Pulmonary artery endothelial cell (primary cell): ENCODE results near the gene GREB1. TPM values are rescaled to one million over a fixed set of nuclear protein-coding genes. Genes with fewer than 3 reads are reported as not detected.

ENCODE experiments used
- DNase-seq: peaks from one replicate; pipeline ENCODE4 v3.0.0-alpha.2; 2011; ENCODE audit warnings: low read depth, low spot score
- total RNA-seq: library from RNA; depleted of rRNA; stranded (reverse); fragments of >200 nt; gene quantifications from 2 replicates; pipeline ENCODE4 v1.2.3, GENCODE V29; 2014

Gene GREB1
- total RNA-seq, 1 donor from 2014 or later: 0.07 TPM

DNA sequence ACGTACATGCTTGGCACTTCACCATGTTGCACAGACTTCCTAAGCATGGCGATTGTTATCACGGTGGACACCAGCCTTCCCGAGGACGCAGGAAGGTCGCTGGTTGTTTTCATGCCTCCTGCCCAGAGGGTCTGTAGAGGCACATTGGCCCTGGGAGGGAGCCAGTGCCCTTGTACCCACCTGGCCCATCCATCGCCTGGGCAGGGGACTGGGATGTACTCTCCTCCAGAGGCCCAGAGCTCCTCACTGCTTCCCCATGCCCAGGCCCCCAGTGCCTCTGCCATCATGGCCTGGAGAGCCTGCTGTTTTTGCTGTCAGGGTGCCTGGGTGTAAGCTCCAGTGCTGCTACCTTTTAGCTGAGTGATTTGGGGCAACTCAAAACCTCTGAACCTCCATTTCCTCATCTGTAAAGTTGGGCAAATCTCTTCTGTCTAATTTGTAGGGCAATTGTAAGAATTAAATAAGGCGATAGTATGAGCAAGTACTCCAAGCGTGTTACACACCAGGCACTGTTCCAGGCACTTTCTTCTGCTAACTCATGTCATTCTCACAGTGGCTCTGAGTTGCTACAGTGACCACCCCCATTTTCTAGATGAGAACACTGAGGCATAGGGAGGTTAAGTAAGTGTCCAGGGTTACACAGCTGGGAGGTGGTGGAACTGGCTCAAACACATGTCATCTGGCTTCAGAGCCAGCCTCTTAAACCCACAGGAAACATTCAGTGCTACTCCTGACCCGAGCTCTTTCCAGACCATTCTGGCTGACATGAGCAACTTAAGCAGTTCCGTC is 45.3 kb downstream of the GREB1 start:
- DNase-seq: no peak

GRCh38 chr2:11579867-11580659 is 46.2 kb downstream of the GREB1 start:
- no peak for DNase-seq

- DNase-seq: no peak
These were observed 46.9 kb downstream of the GREB1 start for GRCh38 chr2:11580697-11581096.

GRCh38 chr2:11581124-11581796 is 47.4 kb downstream of the GREB1 start:
- DNase-seq: no peak

DNA sequence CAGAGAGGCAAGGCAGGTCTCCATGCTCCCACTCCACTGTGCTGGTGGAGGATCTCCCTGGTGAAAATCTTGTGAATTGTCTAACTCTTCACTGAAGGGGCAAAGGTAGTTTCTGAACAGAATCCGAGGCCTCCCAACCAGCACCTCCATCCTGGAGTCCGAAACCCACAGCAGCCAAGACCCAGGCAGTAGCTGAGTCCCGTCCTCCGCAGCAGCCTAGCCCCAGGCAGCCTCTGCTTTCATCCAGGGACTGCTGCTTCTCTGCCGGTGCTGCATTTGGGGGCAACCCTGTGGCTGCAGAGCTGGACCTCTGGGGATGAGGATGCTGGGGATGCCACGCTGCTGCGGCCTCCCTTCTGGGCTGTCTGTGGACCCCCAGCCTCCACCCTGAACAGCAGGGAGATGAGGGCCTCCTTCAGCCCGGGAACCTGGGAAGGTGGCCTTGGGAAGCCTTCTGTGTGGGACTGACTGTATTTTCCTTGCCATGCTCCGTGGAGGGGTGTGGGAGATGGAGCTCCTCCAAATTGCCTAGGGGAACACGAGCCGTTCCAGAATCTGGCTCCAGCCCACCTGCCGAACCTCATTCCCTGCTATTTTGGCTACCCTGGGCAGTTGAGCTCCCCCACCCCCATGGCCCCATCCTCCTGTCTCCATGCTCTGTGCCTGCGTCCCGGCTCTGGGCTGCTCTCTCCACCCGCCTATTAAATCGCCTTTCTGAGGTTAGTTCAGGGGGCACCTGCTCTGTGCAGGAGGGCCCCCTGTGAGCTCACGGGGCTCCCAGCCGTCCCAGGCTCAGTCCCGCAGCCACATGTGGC is 48.2 kb downstream of the GREB1 start:
- DNase-seq: no peak

- no peak for DNase-seq
These were observed 48.7 kb downstream of the GREB1 start for GRCh38 chr2:11582612-11582861.

DNA sequence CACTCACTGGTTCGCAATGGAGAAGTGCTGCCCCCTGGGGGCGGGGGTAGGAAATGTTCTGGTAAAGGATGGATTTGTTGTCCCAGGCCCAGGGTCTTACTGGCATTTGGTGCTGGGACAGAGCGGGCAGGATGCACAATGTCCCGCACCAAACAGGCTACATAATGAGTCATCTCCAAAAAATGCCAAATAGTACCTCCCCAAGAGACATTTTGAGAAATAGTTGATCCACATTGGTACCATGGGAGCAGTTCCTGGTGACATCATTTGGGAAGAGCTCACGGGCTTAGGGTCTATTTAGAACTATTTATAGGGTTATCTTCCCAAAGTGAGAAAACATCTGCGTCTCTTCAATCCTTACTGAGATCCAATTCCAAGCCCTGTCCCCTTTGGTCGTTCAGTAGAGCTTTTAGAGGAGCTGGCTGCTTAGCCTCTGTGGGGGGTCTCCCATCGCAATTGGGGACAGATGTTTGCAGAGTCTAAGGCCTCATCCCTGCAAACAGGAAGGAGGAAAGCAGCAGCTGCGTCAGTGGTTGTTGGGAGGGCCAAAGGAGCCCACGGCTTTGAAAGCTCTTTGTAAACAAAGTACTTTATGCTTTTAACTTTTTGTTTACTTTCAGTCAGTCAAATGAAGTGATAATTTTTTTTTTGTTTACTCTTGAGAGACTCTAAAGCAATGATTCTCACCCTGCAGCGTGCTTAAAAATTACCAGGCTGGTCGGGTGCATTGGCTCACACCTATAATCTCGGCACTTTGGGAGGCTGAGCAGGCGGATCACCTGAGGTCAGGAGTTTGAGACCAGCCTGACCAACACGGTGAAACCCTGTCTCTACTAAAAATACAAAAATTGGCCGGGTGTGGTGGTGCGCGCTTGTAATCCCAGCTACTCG is 49.3 kb downstream of the GREB1 start:
- no peak for DNase-seq

GRCh38 chr2:11583840-11584524 is 50.1 kb downstream of the GREB1 start:
- peak; percentile 66 for DNase-seq

GRCh38 chr2:11584525-11585056 is 50.7 kb downstream of the GREB1 start:
- DNase-seq: no peak

DNA sequence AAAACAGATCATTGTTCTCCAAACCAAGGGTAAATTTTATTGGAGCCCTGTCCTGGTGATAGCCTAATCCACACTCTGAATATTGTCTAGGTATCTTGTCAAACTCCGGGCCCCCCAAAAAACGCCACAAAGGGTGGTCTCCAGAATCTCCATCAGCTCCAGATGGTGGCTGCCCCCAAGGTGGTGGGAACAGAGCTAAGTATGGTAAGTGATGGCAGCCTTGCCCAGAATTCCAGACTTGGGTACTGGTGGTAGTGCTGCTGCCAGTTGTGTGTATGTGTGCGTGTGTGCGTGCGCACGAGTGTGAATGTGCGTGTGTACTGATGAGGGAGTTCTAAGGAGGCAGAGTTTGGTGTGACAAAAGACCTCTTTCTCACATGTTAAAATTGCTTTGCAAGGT is 51.2 kb downstream of the GREB1 start:
- no peak for DNase-seq

GRCh38 chr2:11588228-11589110 is 54.6 kb downstream of the GREB1 start:
- no peak for DNase-seq

DNA sequence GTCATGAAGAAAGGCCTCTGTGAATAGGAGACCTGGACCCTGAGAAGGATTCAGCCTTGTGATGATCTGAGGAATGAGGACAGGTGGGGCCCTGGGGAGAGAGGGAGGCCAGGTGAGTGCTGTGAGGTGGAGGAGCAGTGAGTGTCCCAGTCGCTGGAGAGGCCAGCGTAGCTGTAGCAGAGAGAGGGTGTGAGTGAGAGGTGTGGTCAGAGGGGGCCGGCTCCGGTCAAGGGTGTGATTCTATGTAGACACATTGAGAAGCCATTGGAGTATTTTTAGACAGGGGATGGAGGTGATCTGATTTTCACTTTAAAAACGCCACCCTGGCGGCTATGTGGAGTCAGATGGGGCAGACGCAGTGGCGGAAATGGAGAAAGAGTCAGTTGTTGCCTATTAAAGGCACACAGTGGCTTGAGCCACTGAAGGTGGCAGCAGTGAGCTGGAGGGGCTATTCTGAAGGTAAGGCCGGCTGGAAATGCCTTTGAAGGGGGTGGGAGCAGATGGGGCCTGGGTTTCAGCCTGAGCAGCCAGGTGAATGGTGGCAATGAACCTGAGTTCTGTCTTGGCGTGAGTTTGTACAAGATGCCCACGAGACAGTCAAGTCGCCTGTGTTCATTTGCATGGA is 55.6 kb downstream of the GREB1 start:
- no peak for DNase-seq

DNA sequence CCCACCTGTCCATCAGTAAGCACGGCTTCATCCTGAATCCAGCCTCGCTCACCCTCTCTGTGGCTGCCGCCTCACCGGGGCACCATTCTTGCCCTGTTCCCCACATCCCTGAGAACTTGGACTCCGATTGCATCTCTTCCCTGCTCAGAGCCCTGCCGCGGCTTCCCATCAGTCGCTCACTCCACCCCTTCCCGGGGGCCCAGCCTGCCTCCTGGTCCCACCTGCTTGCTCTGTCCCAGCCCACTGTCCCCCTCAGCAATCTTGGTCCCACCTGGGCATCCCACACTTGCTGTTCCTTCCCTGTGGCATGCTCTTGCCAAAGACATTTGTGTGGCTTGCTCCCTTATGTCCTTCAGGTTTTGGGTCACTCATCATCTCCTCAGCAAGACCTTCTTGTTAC is 56.3 kb downstream of the GREB1 start:
- DNase-seq: no peak

DNA sequence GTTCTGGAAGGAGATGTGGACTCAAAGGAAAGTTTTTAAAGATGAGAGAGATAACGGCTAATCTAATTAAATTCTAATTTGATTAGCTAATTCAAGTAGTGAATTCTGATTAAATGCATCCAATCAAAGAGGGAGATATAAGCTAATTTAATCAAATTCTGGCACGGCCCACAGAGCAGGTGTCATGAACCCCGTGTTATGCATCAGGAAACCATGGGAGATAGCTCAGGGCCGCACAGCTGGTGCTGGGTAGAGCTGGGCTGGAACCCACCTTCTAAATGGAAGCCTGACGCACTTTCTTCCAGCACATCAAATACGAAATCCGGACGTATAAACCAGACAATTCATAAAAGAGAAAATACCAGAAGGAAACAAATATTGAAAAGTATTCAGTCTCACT is 57.2 kb downstream of the GREB1 start:
- no peak for DNase-seq

- no peak for DNase-seq
These were observed 59.1 kb downstream of the GREB1 start for GRCh38 chr2:11592671-11593574.

GRCh38 chr2:11596801-11597200 is 63.0 kb downstream of the GREB1 start:
- DNase-seq: no peak

DNA sequence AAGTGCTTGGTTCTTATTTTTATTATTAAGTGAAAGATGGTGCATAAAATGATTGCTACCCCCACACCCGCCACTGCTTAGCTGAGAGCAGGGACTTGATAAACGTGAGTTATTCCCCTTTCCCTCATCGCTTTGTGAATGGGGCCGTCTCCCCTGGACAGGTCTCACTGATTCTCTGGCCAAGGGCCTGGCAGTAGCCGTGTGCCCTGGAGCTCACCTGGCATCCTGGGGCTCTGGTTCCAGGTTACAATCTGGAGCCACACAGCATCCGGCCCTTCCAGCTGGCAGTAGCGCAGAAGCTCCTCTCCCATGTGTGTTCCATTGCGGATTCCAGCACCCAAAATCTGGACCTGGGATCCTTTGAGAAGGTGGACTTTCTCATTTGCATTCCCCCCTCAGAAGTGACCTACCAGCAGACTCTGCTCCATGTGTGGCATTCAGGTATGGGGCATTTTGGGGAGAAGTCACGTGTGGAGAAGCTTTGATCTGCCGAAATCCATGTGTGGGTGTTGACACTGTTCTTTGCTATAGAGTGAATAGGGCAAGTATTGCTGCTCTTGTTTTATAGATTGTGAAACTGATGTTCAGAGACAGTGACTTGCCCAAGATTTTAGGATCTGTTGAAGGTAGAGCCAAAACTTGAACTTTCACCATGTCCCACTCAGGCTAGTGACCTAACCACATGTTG is 63.8 kb downstream of the GREB1 start:
- DNase-seq: no peak
